Small intestine (tissue), 7 donors: ENCODE data around the gene TMEM272. TPM values are rescaled to one million over a fixed set of nuclear protein-coding genes. Genes with fewer than 3 reads are reported as not detected.

Experiments used
- DNase-seq, 2 donors: peaks; one replicate each; pipeline versions ENCODE4 v3.0.0 to v3.0.0-alpha.2; 2013
- FAIRE-seq: peaks from 2 replicates; lab custom pipeline; 2012; peaks lifted over from hg19 to GRCh38; lab: Jason Lieb, UNC
- H3K27ac ChIP-seq, 3 donors: one replicate each; pipeline ENCODE4 v1.5.1; 2013; ENCODE audit warnings: low read length in 2 of 3, mild to moderate bottlenecking in 2 of 3, control low read depth in 1 of 3, inconsistent platforms in 1 of 3, low read depth in 1 of 3, moderate library complexity in 1 of 3
- H3K27me3 ChIP-seq, 3 donors: one replicate each; pipeline ENCODE4 v1.6.1; 2013; ENCODE audit warnings: low read length in 3 of 3, inconsistent platforms in 1 of 3; ENCODE audit not compliant: control insufficient read depth in 3 of 3, insufficient read depth in 3 of 3
- H3K36me3 ChIP-seq, 3 donors: one replicate each; pipeline ENCODE4 v1.6.1; 2013; ENCODE audit warnings: low read length in 3 of 3, inconsistent platforms in 1 of 3, low read depth in 1 of 3, mild to moderate bottlenecking in 1 of 3, moderate library complexity in 1 of 3; ENCODE audit not compliant: control insufficient read depth in 3 of 3, insufficient read depth in 2 of 3
- H3K4me1 ChIP-seq, 3 donors: one replicate each; pipeline ENCODE4 v1.6.1; 2013; ENCODE audit warnings: low read length in 2 of 3, inconsistent platforms in 1 of 3, low read depth in 1 of 3, mild to moderate bottlenecking in 1 of 3, moderate library complexity in 1 of 3; ENCODE audit not compliant: control insufficient read depth in 3 of 3, insufficient read depth in 2 of 3
- H3K4me3 ChIP-seq, 3 donors: one replicate each; pipeline ENCODE4 v1.5.1; 2013; ENCODE audit warnings: low read length in 3 of 3, control low read depth in 1 of 3, inconsistent platforms in 1 of 3, low read depth in 1 of 3, mild to moderate bottlenecking in 1 of 3, moderate library complexity in 1 of 3
- H3K9me3 ChIP-seq, 2 donors: one replicate each; pipeline ENCODE4 v1.6.1; 2013; ENCODE audit warnings: low read depth in 1 of 2, low read length in 1 of 2; ENCODE audit not compliant: control insufficient read depth in 2 of 2, insufficient read depth in 1 of 2
- WGBS, 3 donors: extraction: QIAGEN DNeasy Blood & Tissue Kit; methylation state at CpG; one replicate each; pipeline ENCODE4 v1.1.7; 2013; 5-methylcytosine and 5-hydroxymethylcytosine counted together
- polyA plus RNA-seq, 4 donors: library from polyadenylated mRNA; stranded (reverse) in 3 of 4; unstranded in 1 of 4; fragments of 200-250 nt in 3 of 4; fragments of 120-200 nt in 1 of 4; gene quantifications; one replicate each; pipeline versions ENCODE4 v1.2.1 to v1.2.3, GENCODE V29; 2013
- donor health status: healthy with polysubstance abuse.
- donor health status: control.
- donor health status: control.
- donor health status: Bipolar disorder and iron deficiency.
- donor health status: healthy.

The TMEM272 gene
- polyA plus RNA-seq, 4 donors, result 0.04 to 0.54 (median 0.27) TPM; not detected in 1

DNA sequence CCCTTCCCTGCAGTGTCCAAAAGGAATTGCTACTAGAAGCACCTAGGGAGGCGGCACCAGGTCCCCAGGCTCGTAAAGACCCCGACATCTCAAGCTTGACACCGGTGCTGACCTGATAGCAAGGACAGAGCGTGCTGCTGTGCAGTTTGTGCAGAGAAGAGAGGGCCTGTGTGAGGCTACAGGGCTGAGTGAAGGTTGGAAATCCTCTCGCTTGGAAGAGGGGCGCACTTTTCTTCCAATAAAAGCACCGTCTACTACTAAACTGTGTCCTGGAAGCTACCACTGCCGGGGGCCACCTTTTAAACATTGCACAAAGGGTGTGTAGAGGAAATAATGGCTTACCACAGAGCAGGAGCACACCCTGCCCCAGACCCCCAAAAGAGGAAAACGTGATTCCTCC lies 11.0 kb downstream of the TMEM272 start:
- DNase-seq, result no peak
- Histone ChIP-seq H3K4me1 (no peaks in the 10 kb centered on the region), H3K4me3 (no peak overlapping the region), H3K9me3 (no peaks in the 10 kb centered on the region), H3K27me3 (no peaks in the 10 kb centered on the region), H3K27ac (no peak overlapping the region), H3K36me3 (peaks cover 0 to 2% (median 0%) of the 10 kb centered on the region in 3 donors)
- no peak for FAIRE-seq
- 81 to 85% (median 83%) methylated on average over 10 of the region's 10 CpGs for WGBS, 3 donors

- Histone ChIP-seq H3K4me3 (no peak overlapping the region), H3K4me1 (no peaks in the 10 kb centered on the region), H3K27me3 (no peaks in the 10 kb centered on the region), H3K27ac (no peak overlapping the region), H3K36me3 (peaks cover 0 to 2% (median 0%) of the 10 kb centered on the region in 3 donors), H3K9me3 (no peaks in the 10 kb centered on the region)
- FAIRE-seq (no peak), DNase-seq (no peak)
- 70 to 76% (median 76%) methylated on average over 6 of the region's 6 CpGs for WGBS, 3 donors
These were observed 12.4 kb downstream of the TMEM272 start for GRCh38 chr13:51832471-51833152.

DNA sequence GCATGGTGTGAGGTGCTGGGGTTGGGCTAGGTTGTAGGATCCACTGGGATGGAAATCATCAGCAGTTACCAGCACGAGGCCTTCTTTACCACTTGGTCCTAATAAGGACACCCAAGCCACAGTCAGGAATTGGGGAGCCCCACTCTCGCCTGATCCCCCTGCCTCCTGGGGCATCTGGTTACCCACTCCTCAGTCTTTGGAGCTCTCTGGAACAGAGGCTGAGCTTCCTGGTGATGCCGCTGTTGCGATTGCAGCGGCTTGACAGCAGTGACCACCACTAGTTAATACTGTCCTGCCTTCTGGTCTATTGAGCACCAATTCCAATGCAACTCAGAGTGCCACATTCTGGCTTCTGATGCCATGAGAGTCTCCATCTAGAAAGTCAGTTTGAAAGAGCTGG lies 13.5 kb downstream of the TMEM272 start:
- 88 to 94% (median 91%) methylated on average over 5 of the region's 5 CpGs for WGBS, 3 donors

DNA sequence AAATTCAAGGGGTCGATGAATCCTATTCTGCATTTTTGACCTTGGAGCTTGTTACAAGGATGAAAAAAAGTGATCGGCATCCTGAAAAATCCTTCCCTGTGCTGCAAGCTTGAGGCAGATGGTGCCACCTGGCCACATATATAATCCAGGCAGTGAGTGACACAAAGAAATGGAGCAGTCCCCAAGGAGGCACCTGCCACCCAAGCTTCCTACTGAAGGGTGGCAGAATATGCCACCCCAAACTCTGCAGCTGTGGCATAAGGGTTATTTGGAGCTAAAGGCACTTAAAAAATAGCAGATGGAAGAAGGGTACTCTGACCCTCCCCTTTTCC lies 15.4 kb downstream of the TMEM272 start:
- H3K27ac ChIP-seq, result no peak overlapping the region
- WGBS, 3 donors, result 90 to 94% (median 92%) methylated on average over 2 of the region's 2 CpGs
- no peaks in the 10 kb centered on the region for H3K27me3 ChIP-seq
- FAIRE-seq, result no peak
- H3K36me3 ChIP-seq, result peaks cover 0 to 2% (median 0%) of the 10 kb centered on the region in 3 donors
- DNase-seq, result no peak
- H3K4me3 ChIP-seq, result no peak overlapping the region
- no peaks in the 10 kb centered on the region for H3K4me1 ChIP-seq
- no peaks in the 10 kb centered on the region for H3K9me3 ChIP-seq

More for the DNA sequence above, 13.5 kb downstream of the TMEM272 start:
- Histone ChIP-seq H3K27ac (no peak overlapping the region), H3K4me1 (no peaks in the 10 kb centered on the region), H3K4me3 (no peak overlapping the region), H3K36me3 (peaks cover 0 to 2% (median 0%) of the 10 kb centered on the region in 3 donors), H3K27me3 (no peaks in the 10 kb centered on the region), H3K9me3 (no peaks in the 10 kb centered on the region)
- FAIRE-seq (no peak), DNase-seq (no peak)

GRCh38 chr13:51828730-51829567 lies 16.0 kb downstream of the TMEM272 start:
- Histone ChIP-seq H3K27ac (no peak overlapping the region), H3K9me3 (no peaks in the 10 kb centered on the region), H3K4me3 (no peak overlapping the region), H3K36me3 (peaks cover 0 to 2% (median 0%) of the 10 kb centered on the region in 3 donors), H3K4me1 (no peaks in the 10 kb centered on the region), H3K27me3 (no peaks in the 10 kb centered on the region)
- DNase-seq (no peak), FAIRE-seq (no peak)
- 91 to 94% (median 91%) methylated on average over 8 of the region's 8 CpGs for WGBS, 3 donors

GRCh38 chr13:51827254-51827653 lies 17.7 kb downstream of the TMEM272 start:
- Histone ChIP-seq H3K27ac (no peak overlapping the region), H3K4me1 (no peaks in the 10 kb centered on the region), H3K27me3 (no peaks in the 10 kb centered on the region), H3K36me3 (peaks cover 0 to 2% (median 0%) of the 10 kb centered on the region in 3 donors), H3K9me3 (no peaks in the 10 kb centered on the region), H3K4me3 (no peak overlapping the region)
- DNase-seq, result no peak
- 79 to 91% (median 80%) methylated on average over 4 of the region's 4 CpGs for WGBS, 3 donors
- no peak for FAIRE-seq

GRCh38 chr13:51826606-51827005 lies 18.4 kb downstream of the TMEM272 start:
- Histone ChIP-seq H3K4me3 (no peak overlapping the region), H3K9me3 (no peaks in the 10 kb centered on the region), H3K27ac (no peak overlapping the region), H3K27me3 (no peaks in the 10 kb centered on the region), H3K36me3 (peaks cover 0 to 2% (median 0%) of the 10 kb centered on the region in 3 donors), H3K4me1 (no peaks in the 10 kb centered on the region)
- FAIRE-seq, result no peak
- DNase-seq, result no peak
- 61 to 92% (median 78%) methylated on average over 7 of the region's 7 CpGs for WGBS, 3 donors

- H3K27ac ChIP-seq, result peak overlapping the region in 1 of 3 donors; percentile 71
- no peak overlapping the region for H3K4me3 ChIP-seq
- 85 to 91% (median 88%) methylated on average over 10 of the region's 10 CpGs for WGBS, 3 donors
- DNase-seq, result no peak
- H3K36me3 ChIP-seq, result peaks cover 0 to under 1% (median 0%) of the 10 kb centered on the region in 3 donors
- H3K4me1 ChIP-seq, result no peaks in the 10 kb centered on the region
- H3K9me3 ChIP-seq, result no peaks in the 10 kb centered on the region
- FAIRE-seq, result no peak
- no peaks in the 10 kb centered on the region for H3K27me3 ChIP-seq
These were observed 19.2 kb downstream of the TMEM272 start for GRCh38 chr13:51825681-51826254.
